HEK293 (cell line): Measurements from ENCODE around the gene KPNA1.

Source experiments
- FEZF1 ChIP-seq: fragments of 450-650 bp; formaldehyde crosslinking; IDR thresholded peaks from 2 replicates; pipeline ENCODE4 v1.5.1; 2016; ENCODE audit warnings: missing biosample characterization, missing genetic modification characterization
- GLIS2 ChIP-seq: fragments of 450-650 bp; formaldehyde crosslinking; IDR thresholded peaks from 2 replicates; pipeline ENCODE4 v1.5.1; 2016; ENCODE audit warnings: missing biosample characterization, missing genetic modification characterization
- HIC1 ChIP-seq: fragments of 450-650 bp; formaldehyde crosslinking; IDR thresholded peaks from 2 replicates; pipeline ENCODE4 v1.5.1; 2016; ENCODE audit warnings: missing biosample characterization, missing genetic modification characterization
- HOXD13 ChIP-seq: sonication (generic); formaldehyde crosslinking; IDR thresholded peaks from 2 replicates; pipeline ENCODE4 v1.8.0; 2022; ENCODE audit warnings: missing genetic modification reagents, borderline replicate concordance
- REST ChIP-seq: fragments of 450-650 bp; formaldehyde crosslinking; IDR thresholded peaks from 2 replicates; pipeline ENCODE4 v1.5.1; 2016; ENCODE audit warnings: missing biosample characterization, missing genetic modification characterization
- WT1 ChIP-seq: fragments of 450-650 bp; formaldehyde crosslinking; IDR thresholded peaks from 2 replicates; pipeline ENCODE4 v1.5.1; 2016; ENCODE audit warnings: missing biosample characterization, missing genetic modification characterization
- YY1 ChIP-seq: fragments of 450-650 bp; formaldehyde crosslinking; IDR thresholded peaks from 2 replicates; pipeline ENCODE4 v1.5.1; 2018; ENCODE audit warnings: missing biosample characterization, missing genetic modification characterization
- ZBTB26 ChIP-seq: fragments of 450-650 bp; formaldehyde crosslinking; optimal IDR thresholded peaks from 2 replicates; pipeline ENCODE3; 2016; ENCODE audit warnings: missing biosample characterization, mild to moderate bottlenecking, missing genetic modification characterization
- ZBTB6 ChIP-seq: fragments of 450-650 bp; formaldehyde crosslinking; IDR thresholded peaks from 2 replicates; pipeline ENCODE4 v1.5.1; 2017; ENCODE audit warnings: missing biosample characterization, missing genetic modification characterization
- ZFHX2 ChIP-seq: fragments of 450-650 bp; formaldehyde crosslinking; conservative IDR thresholded peaks from 2 replicates; pipeline ENCODE4 v1.5.1; 2016; ENCODE audit warnings: missing biosample characterization, missing genetic modification characterization
- ZFP69B ChIP-seq: fragments of 450-650 bp; formaldehyde crosslinking; IDR thresholded peaks from 2 replicates; pipeline ENCODE4 v1.5.1; 2016; ENCODE audit warnings: missing biosample characterization, missing genetic modification characterization
- ZNF138 ChIP-seq: fragments of 450-650 bp; formaldehyde crosslinking; IDR thresholded peaks from 2 replicates; pipeline ENCODE4 v1.5.1; 2016; ENCODE audit warnings: missing biosample characterization, missing genetic modification characterization, borderline replicate concordance
- ZNF174 ChIP-seq: fragments of 450-650 bp; formaldehyde crosslinking; IDR thresholded peaks from 2 replicates; pipeline ENCODE4 v1.5.0; 2017; ENCODE audit warnings: missing biosample characterization, mild to moderate bottlenecking, missing genetic modification characterization
- ZNF2 ChIP-seq: fragments of 450-650 bp; formaldehyde crosslinking; IDR thresholded peaks from 2 replicates; pipeline ENCODE4 v1.5.1; 2016; ENCODE audit warnings: missing biosample characterization, missing genetic modification characterization
- ZNF311 ChIP-seq: fragments of 450-650 bp; formaldehyde crosslinking; IDR thresholded peaks from 2 replicates; pipeline ENCODE4 v1.5.1; 2017; ENCODE audit warnings: missing biosample characterization, missing genetic modification characterization, borderline replicate concordance
- ZNF514 ChIP-seq: fragments of 450-650 bp; formaldehyde crosslinking; IDR thresholded peaks from 2 replicates; pipeline ENCODE4 v1.5.1; 2016; ENCODE audit warnings: missing biosample characterization, missing genetic modification characterization
- ZNF530 ChIP-seq: fragments of 450-650 bp; formaldehyde crosslinking; IDR thresholded peaks from 2 replicates; pipeline ENCODE4 v1.5.1; 2016; ENCODE audit warnings: low read depth, missing biosample characterization, missing genetic modification characterization
- ZNF548 ChIP-seq: fragments of 450-650 bp; formaldehyde crosslinking; IDR thresholded peaks from 2 replicates; pipeline ENCODE4 v1.5.1; 2016; ENCODE audit warnings: missing biosample characterization, missing genetic modification characterization
- ZNF596 ChIP-seq: fragments of 450-650 bp; IDR thresholded peaks from 2 replicates; pipeline ENCODE4 v1.5.0; 2018; ENCODE audit warnings: missing biosample characterization, mild to moderate bottlenecking, missing genetic modification characterization, moderate library complexity
- ZNF664 ChIP-seq: fragments of 450-650 bp; formaldehyde crosslinking; IDR thresholded peaks from 2 replicates; pipeline ENCODE4 v1.5.1; 2016; ENCODE audit warnings: missing biosample characterization, missing genetic modification characterization
- ZNF701 ChIP-seq: fragments of 450-650 bp; formaldehyde crosslinking; IDR thresholded peaks from 2 replicates; pipeline ENCODE4 v1.5.1; 2016; ENCODE audit warnings: missing biosample characterization, missing genetic modification characterization
- ZNF76 ChIP-seq: fragments of 450-650 bp; formaldehyde crosslinking; IDR thresholded peaks from 2 replicates; pipeline ENCODE4; 2016; ENCODE audit warnings: low read depth, missing biosample characterization, missing genetic modification characterization, borderline replicate concordance
- ZNF768 ChIP-seq: fragments of 450-650 bp; formaldehyde crosslinking; IDR thresholded peaks from 2 replicates; pipeline ENCODE4 v1.5.1; 2018; ENCODE audit warnings: missing biosample characterization, mild to moderate bottlenecking, missing genetic modification characterization
- ZNF777 ChIP-seq: fragments of 450-650 bp; formaldehyde crosslinking; IDR thresholded peaks from 2 replicates; pipeline ENCODE4 v1.5.1; 2017; ENCODE audit warnings: missing biosample characterization, missing genetic modification characterization, borderline replicate concordance
- ZSCAN5A ChIP-seq: fragments of 450-650 bp; formaldehyde crosslinking; IDR thresholded peaks from 2 replicates; pipeline ENCODE4 v1.5.1; 2016; ENCODE audit warnings: missing biosample characterization, missing genetic modification characterization
- ZXDB ChIP-seq: fragments of 450-650 bp; formaldehyde crosslinking; IDR thresholded peaks from 2 replicates; pipeline ENCODE4 v1.5.1; 2016; ENCODE audit warnings: missing biosample characterization, missing genetic modification characterization
- TF ChIP-seq, protein P1 (sequence below): fragments of 450-650 bp; formaldehyde crosslinking; IDR thresholded peaks from 2 replicates; pipeline ENCODE4 v1.5.1; 2017; ENCODE audit warnings: missing biosample characterization, missing genetic modification characterization

KPNA1 gene

GRCh38 chr3:122383771-122384697 lies 130.7 kb downstream of the KPNA1 start, which contains the start of gene FAM162A (continued):
- TF ChIP-seq ZBTB26 (tag by site-specific recombination) (peak; percentile 78), ZNF514 (tag by site-specific recombination) (no peak), ZXDB (tag by site-specific recombination) (0 out of 2 replicates have a peak, but pooled peaks have one; percentile 54), WT1 (0 out of 2 replicates have a peak, but pooled peaks have one; percentile 27), GLIS2 (tag by site-specific recombination) (peak; percentile 84), ZFHX2 (tag by site-specific recombination) (peak; percentile 90), ZFP69B (tag by site-specific recombination) (no peak), ZNF768 (tag by site-specific recombination) (peak; percentile 45; the same call in 1 of the 2 replicates), ZNF596 (tag by site-specific recombination) (no peak), ZNF76 (tag by site-specific recombination) (peak; percentile 54; the same call in 1 of the 2 replicates), ZSCAN5A (tag by site-specific recombination) (0 out of 2 replicates have a peak, but pooled peaks have one; percentile 60), ZNF174 (tag by site-specific recombination) (no peak), HOXD13 (CRISPR knock-in tag) (no peak), ZBTB6 (tag by site-specific recombination) (peak; percentile 71; the same call in 1 of the 2 replicates), YY1 (tag by site-specific recombination) (no peak), ZNF777 (tag by site-specific recombination) (no peak), ZNF2 (peak; percentile 35; the same call in 1 of the 2 replicates), ZNF701 (no peak), HIC1 (tag by site-specific recombination) (peak; percentile 89), ZNF530 (tag by site-specific recombination) (no peak), ZNF138 (tag by site-specific recombination) (no peak), ZNF311 (tag by site-specific recombination) (no peak), REST (no peak), ZNF548 (tag by site-specific recombination) (no peak), FEZF1 (tag by site-specific recombination) (no peak), ZNF664 (no peak)
- TF ChIP-seq, protein P1, sequence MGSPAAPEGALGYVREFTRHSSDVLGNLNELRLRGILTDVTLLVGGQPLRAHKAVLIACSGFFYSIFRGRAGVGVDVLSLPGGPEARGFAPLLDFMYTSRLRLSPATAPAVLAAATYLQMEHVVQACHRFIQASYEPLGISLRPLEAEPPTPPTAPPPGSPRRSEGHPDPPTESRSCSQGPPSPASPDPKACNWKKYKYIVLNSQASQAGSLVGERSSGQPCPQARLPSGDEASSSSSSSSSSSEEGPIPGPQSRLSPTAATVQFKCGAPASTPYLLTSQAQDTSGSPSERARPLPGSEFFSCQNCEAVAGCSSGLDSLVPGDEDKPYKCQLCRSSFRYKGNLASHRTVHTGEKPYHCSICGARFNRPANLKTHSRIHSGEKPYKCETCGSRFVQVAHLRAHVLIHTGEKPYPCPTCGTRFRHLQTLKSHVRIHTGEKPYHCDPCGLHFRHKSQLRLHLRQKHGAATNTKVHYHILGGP, result no peak
